T-helper 1 cell treated with Interleukin-12 subunit alpha and Interleukin-12 subunit beta and Interleukin-4 antibody, amounts not matched to agents 30 ng/mL and 1 ng/mL, for 36 hours (primary cell): ENCODE results near the gene SULT1B1. TPM values are rescaled to one million over a fixed set of nuclear protein-coding genes. Genes with fewer than 3 reads are reported as not detected.

Source experiments
- intact Hi-C: fragments of 100-400 bp; cut with micrococcal nuclease; formaldehyde crosslinking; loops from one replicate; pipeline ENCODE4 v1.15.1; 2024
- total RNA-seq: library from RNA; stranded (reverse); gene quantifications from 2 replicates; pipeline ENCODE4 v1.2.3, GENCODE V29; 2022

SULT1B1 gene
- 8.1 and 9.8 TPM in 2 replicates for total RNA-seq

GRCh38 chr4:69760455-69760854 lies at the start of gene SULT1B1:
Gene SULT1B1, minus strand, starts transcription at chr4:69760620. Its CDS starts 5,403 bp downstream, at chr4:69755217.
- intact Hi-C loops = loop anchor here (1.0 to 10.0 kb wide), 4 partner anchors 63 to 1416 kb away; partner anchors contain the start of gene UTP3

- intact Hi-C loops = no loop called here
Observed at GRCh38 chr4:69800599-69800998, 40.2 kb upstream of the SULT1B1 start.

DNA sequence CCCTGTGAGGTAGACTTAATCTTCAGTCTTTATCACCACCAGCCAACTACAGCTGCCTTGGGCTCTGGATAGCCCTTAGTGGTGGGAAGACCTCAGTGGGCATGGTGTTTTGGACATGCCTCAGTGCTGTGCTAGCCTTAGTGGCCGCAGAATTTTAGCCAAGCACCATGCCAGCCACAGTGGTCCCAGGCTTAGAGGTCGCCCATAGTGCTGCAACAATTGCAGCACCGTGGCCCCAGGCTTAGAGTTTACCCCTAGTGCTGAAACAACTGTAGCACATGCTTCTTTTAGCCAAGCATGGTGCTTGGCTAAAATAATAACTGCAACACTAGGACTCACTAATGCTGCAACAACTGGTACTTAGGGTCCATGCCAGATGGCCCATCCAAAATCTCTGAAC lies 38.9 kb upstream of the SULT1B1 start:
- intact Hi-C loops = no loop called here

- intact Hi-C loops = no loop called here
Observed at GRCh38 chr4:69793732-69794131, 33.3 kb upstream of the SULT1B1 start.

DNA sequence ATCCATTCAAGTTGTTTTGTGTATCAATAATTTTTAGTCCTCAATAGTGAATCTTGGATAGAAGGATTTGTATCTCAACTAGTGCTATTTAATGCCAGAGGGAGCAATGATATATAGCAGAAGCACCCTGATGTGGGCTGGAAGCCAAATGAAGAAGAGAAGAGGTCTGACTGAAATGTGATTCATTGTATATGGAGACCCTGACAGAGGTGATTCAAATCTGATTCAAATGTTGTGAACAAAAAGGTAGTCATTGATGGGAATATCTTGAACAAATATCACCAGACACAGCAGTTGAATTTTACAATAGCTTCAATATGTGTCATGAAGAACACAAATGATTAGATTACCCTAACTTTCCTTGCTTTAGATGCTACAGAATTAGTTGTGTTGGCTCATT lies 27.5 kb upstream of the SULT1B1 start:
- intact Hi-C loops = no loop called here

GRCh38 chr4:69786547-69786946 lies 26.1 kb upstream of the SULT1B1 start:
- intact Hi-C loops = no loop called here

DNA sequence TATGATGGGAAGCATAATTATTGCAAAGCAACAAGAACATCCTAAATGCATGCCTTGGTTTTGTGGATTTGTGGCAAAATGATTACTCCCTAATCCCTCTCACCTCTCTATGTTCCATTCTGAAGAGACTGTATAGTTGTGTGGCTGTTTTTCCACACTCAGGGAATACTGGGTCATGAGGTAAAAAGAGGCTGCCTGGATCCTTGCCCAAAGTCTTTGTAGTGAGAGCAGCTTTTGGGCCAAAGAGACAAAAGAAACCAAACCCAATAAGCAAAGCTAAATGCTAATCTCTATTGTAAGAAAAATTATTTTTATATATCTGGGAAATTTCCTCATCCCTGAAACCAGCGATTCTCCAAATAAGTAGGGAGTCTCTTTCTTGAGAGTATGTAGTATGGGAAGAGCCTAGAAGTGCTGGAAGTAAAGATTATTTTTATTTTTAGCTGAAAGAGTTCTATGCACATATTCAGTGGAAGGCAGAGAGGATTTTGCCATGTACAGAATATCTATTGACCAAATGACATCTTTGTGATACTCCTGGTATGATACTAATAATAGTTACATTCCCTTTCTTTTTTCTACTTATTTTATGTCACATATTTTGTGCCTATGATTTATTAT lies 24.9 kb upstream of the SULT1B1 start:
- intact Hi-C loops = no loop called here

DNA sequence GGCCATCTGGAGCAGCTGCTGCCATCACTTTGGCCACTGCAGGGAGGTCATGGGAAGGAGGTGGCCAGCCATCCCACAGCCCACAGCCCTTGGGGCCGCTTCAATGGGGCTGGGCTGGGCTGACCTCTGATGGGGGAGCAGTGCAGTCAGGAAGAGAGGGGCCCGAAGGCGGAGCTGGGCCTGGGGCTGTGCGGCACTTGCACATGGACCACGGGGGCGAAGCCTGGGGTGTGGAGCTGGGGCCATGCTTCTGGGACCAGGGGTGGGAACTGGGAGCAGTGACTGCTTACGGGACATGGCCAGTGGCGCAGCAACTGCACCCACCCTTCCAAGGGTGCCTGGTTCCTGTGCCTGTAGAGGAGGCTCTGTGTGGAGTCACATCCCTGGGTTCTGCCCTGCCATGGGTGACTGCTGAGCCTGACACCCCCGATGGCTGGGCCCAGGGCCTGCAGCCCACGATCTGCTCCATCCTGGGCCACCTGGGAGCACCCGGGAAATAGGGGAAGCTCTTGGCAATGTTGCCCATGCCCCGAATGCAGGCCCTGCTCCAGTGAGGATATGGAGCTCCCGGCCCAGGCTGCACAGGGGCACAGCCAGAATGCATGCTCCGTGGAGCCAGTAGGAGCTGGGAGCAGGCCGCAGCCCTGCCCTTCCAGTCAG lies 22.4 kb upstream of the SULT1B1 start:
- intact Hi-C loops = no loop called here

- intact Hi-C loops = no loop called here
Observed at GRCh38 chr4:69781458-69782418, 21.3 kb upstream of the SULT1B1 start.

DNA sequence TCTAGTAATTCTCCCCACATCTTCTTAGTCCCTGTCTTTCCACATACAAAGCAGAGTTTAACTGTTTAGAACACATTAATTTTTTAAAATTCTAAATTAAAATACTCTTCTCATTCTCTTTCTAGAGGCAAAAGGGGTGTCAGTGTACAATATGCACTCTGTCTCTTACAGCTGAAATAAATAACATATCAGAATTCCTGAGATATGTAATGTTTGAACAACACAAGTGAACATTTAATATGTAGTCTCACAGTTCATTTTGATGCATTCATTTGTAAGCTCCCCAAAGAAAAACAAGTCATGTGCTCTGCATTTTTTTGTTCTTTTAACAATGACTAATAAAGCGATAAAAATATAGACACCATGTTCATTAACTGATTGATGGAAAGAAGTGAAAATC lies 19.7 kb upstream of the SULT1B1 start:
- intact Hi-C loops = no loop called here

DNA sequence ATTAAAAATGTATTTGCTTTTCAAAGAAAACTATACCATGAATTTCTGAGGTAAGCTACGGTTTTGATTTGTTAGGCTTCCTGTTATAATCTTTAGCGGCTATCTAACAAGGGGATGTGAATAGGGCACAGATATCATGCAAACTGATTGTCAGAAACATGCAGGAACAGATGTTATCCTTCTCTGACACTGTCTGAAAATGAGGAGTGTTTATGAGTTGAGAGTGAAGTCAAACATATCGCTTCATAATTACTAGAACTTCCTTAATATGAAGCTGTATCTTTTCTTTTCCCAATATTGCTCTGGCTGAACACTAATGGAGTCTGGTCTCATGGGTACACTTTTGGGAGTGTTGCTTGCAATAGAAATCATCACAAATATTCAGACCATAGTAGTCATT lies 16.3 kb upstream of the SULT1B1 start:
- intact Hi-C loops = no loop called here

DNA sequence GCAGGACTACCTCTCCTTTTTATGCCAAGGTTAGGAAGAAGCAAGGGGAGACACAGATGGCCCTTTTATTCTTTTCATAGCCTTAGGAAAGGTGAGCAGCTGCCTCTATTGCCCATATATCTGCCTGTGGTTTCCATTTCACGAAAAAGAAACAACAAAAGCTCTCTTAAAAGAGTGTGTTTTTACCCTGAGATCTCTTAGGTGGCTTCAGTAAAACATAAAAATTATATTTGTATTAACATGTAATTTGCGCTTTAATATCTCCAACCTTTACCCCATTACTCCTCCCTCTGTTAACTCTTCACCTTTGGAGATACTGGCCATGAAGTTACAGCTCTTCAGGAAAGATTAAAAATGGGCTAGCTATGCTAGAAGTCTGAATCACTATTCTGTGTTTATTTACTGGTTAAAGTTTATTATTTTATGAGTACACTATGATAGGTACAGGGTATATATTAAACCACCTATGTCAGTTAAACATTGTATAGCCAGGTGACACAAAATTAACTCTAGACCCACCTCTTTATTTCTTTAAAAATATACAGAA lies 15.0 kb upstream of the SULT1B1 start:
- intact Hi-C loops = no loop called here

GRCh38 chr4:69773484-69773883 lies 13.1 kb upstream of the SULT1B1 start:
- intact Hi-C loops = no loop called here

DNA sequence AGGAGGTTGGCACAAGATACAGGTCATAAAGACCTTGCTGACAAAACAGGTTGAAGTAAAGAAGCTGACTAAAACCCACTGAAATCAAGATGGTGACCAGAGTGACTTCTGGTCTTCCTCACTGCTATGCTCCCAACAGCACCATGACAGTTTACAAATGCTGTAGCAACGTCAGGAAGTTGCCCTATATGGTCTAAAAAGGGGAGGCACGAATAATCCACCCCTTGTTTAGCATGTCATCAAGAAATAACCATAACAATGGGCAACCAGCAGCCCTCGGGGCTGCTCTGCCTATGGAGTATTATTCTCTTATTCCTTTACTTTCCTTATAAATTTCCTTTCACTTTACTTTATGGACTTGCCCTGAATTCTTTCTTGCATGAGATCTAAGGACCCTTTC lies 8.1 kb upstream of the SULT1B1 start:
- intact Hi-C loops = loop anchor here (10.0 kb wide), 2 partner anchors 916 to 1424 kb away; partner anchors contain the start of gene UTP3

GRCh38 chr4:69765751-69766150 lies 5.3 kb upstream of the SULT1B1 start:
- intact Hi-C loops = loop anchor here (10.0 kb wide), 2 partner anchors 919 to 1421 kb away; partner anchors contain the start of gene UTP3

DNA sequence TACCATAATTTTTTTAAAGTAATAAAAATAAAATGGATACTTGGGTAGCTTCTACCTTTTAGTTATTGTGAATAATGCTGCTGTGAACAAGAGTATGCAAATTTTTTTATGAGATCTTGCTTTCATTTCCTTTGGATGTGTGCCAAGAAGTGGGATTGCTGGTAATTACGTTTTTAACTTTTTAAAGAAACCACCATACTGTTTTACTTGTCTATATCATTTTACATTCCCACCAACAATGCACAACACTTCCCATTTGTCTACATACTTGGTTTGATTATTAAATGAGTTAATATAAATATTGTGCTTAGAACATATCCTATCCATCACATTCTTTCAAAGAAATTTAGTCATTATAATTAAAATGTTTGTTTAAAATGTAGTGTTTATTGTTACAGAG lies 3.9 kb upstream of the SULT1B1 start:
- intact Hi-C loops = loop anchor here (10.0 kb wide), 2 partner anchors 920 to 1420 kb away; partner anchors contain the start of gene UTP3

GRCh38 chr4:69763233-69763632 lies 2.8 kb upstream of the SULT1B1 start:
- intact Hi-C loops = loop anchor here (10.0 kb wide), 2 partner anchors 922 to 1418 kb away; partner anchors contain the start of gene UTP3

DNA sequence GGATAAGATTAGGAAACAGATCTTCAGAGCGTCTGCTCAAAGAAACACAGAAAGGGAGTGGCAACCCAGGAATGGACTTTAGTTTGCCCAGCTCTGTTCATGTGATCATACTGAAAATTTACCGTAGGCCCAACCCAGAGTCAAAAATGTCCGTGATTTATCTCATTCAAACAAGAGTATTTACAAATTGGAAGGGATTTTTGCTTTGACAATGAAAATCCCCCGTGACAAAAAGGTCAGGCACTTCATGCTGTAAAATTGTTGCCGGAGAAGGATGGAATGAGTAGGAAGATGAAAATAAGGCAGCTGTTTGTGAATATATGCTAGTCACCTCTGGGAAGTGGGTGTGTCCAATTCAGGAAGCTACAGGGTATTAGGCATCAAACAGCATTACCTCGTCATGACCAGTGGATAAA lies 1.2 kb downstream of the SULT1B1 start:
- intact Hi-C loops = loop anchor here (5.0 kb wide), 1 partner anchor 1317 kb away; no protein-coding TSS in a partner anchor

DNA sequence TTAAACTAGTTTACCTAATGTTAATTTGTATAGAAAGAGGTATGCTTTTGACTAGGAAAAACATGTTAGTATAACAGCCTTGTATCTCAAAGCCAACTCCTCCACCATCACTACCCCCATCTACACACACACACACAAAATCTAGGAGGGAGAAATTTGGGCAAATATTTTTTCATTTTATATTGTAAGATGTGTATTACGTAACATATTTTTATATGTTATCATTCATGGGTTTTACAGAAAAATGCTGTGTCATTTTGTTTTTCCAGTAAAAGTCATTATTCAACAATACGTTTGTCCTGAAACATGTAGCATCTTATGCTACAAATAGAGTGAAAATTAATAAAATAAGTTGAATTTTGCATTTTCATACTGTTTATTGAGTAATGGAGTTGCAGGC lies 3.0 kb downstream of the SULT1B1 start:
- intact Hi-C loops = loop anchor here (5.0 kb wide), 1 partner anchor 1315 kb away; no protein-coding TSS in a partner anchor

DNA sequence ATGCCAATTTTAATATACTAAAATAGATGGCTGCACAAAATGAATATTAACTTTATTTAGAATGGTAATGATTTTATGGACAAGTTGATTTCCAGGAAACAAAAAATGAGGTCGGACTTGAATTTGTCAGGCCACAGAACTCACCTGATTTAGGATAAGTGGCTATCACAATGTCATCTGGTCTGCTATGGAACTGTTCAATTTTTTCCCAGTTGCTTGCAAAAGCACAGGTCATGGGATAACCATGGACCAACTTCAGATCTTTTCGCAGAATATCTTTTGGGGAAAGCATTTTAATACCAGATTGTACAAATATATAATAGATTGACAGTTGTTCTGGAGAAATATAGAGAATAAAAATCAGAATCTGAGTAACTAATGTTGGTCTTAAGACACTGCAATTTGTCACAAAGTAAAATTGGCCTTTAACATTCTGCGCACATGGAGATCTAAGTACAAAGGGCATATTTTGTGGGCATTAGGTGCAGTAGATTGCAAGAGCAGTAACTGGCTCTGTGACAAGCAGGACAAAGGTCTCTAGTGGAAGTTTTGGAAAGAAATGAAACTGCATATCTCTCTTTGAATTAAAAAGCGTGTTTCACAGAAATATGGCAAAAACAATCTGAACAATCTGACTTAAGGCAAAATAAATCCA lies 5.4 kb downstream of the SULT1B1 start:
- intact Hi-C loops = loop anchor here (1.0 to 5.0 kb wide), 2 partner anchors 10 to 1313 kb away; no protein-coding TSS in a partner anchor

DNA sequence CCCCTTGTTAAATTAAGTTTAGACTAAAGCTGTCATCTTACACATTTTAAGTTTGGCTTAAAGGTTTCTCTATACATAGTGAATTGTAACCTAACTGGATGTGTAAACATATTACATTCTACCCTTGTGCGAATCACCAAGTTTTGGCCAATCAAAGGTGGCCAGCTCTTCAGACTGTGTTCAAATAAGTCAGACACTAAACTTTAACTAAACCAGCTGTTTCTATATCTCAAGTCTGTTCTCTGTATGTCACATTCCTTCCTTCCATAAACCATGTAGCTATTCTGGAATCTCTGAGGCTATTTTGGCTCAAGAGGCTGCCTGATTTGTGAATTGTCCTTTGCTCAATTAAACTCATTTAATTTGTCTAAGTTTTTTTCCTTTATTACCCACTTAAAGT lies 6.7 kb downstream of the SULT1B1 start:
- intact Hi-C loops = no loop called here
